Mucosa of stomach (tissue), 1 donor: ENCODE results near the gene C1D.
A peak's percentile ranks its signal among the peaks of the same experiment; 100 is the strongest.

ENCODE experiments used
- H3K27me3 ChIP-seq: one replicate; pipeline ENCODE4 v1.7.0; 2013; ENCODE audit warnings: mild to moderate bottlenecking, low read length; ENCODE audit not compliant: control insufficient read depth, insufficient read depth
- H3K36me3 ChIP-seq: one replicate; pipeline ENCODE4 v1.7.0; 2013; ENCODE audit warnings: low read length; ENCODE audit not compliant: control insufficient read depth, insufficient read depth
- H3K4me1 ChIP-seq: one replicate; pipeline ENCODE4 v1.7.0; 2013; ENCODE audit warnings: mild to moderate bottlenecking, low read length; ENCODE audit not compliant: control insufficient read depth, insufficient read depth
- H3K4me3 ChIP-seq: one replicate; pipeline ENCODE4 v1.7.0; 2013; ENCODE audit warnings: low read length
- H3K9ac ChIP-seq: one replicate; pipeline ENCODE4 v1.7.0; 2013; ENCODE audit warnings: mild to moderate bottlenecking, low read length, moderate library complexity
- H3K9me3 ChIP-seq: one replicate; pipeline ENCODE4 v1.7.0; 2013; ENCODE audit warnings: mild to moderate bottlenecking, low read length, moderate library complexity; ENCODE audit not compliant: control insufficient read depth
- donor health status: Pancreatic carcinoma.

Gene C1D

DNA sequence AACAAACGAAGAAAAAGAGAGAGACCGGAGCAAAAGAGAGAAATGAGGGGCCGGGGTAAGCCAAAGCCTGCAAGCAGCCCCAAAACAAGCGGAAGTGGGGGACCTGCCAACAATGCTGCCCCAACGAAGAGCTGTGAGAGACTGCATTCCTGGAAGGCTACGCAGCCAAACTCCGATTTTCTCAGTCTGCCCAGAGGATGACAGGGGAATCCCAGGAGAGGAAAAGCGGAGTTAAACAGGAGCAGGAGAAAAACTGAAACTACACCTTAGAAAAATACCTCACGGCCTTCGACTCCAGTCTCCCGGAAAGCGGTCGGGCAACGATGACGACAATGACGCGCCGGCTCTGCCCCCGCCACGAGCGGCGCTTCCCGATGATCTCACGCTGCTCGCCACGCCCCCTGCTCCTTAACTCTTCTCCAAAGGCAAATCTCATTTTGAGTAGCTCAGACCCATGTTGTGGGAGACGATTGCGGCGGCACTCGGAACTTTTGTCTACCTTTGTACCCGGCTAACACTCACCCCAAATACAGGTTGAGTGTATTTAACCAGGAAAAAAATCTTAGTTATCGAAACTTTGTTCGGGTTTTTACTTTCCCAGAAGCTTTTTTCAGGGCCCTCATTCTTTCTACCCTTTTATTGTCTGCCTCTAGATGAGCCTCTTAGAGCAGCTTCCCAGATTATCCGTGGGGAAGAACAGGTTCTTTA lies at the start of gene C1D:
Gene C1D (minus strand): TSS at position 325 of the 708 bp plus-strand sequence. CDS start 15,694 bp downstream, outside the sequence.
- H3K4me1 ChIP-seq, result peaks cover 9% of the 10 kb centered on the region
- H3K4me3 ChIP-seq, result peak within 1 kb of the TSS; percentile 84
- H3K9ac ChIP-seq, result peak within 1 kb of the TSS; percentile 95
- H3K36me3 ChIP-seq, result no peaks in the 10 kb centered on the region
- no peaks in the 10 kb centered on the region for H3K9me3 ChIP-seq
- H3K27me3 ChIP-seq, result no peaks in the 10 kb centered on the region

GRCh38 chr2:68110102-68110501 lies 47.3 kb upstream of the C1D start:
- H3K9me3 ChIP-seq, result no peaks in the 10 kb centered on the region
- H3K27me3 ChIP-seq, result no peaks in the 10 kb centered on the region
- H3K9ac ChIP-seq, result no peak overlapping the region
- no peak overlapping the region for H3K4me3 ChIP-seq
- no peaks in the 10 kb centered on the region for H3K4me1 ChIP-seq
- H3K36me3 ChIP-seq, result no peaks in the 10 kb centered on the region

DNA sequence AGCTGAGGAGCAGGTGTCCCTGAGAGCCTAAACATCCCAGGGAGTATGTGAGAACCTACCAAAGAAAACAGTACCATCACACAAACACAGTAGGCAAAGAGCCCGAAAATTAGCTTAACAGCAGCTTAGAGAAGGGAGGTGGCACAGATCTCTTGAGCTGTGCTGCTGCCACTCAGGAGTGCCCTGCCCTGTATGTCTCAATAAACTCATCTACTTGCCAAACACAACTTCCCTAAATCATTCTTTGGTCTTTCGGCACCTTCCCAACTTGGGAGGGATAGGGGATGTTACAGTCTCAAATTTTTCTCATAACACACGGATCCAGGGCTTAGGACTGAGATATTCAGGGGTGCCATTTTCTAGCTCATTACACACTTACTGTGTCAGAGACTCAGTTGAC lies 45.3 kb upstream of the C1D start:
- Histone ChIP-seq H3K36me3 (no peaks in the 10 kb centered on the region), H3K9me3 (no peaks in the 10 kb centered on the region), H3K9ac (no peak overlapping the region), H3K4me3 (no peak overlapping the region), H3K4me1 (no peaks in the 10 kb centered on the region), H3K27me3 (no peaks in the 10 kb centered on the region)

- Histone ChIP-seq H3K9me3 (no peaks in the 10 kb centered on the region), H3K9ac (no peak overlapping the region), H3K36me3 (no peaks in the 10 kb centered on the region), H3K4me3 (no peak overlapping the region), H3K27me3 (no peaks in the 10 kb centered on the region), H3K4me1 (no peaks in the 10 kb centered on the region)
Observed at GRCh38 chr2:68107475-68107874, 44.7 kb upstream of the C1D start.

DNA sequence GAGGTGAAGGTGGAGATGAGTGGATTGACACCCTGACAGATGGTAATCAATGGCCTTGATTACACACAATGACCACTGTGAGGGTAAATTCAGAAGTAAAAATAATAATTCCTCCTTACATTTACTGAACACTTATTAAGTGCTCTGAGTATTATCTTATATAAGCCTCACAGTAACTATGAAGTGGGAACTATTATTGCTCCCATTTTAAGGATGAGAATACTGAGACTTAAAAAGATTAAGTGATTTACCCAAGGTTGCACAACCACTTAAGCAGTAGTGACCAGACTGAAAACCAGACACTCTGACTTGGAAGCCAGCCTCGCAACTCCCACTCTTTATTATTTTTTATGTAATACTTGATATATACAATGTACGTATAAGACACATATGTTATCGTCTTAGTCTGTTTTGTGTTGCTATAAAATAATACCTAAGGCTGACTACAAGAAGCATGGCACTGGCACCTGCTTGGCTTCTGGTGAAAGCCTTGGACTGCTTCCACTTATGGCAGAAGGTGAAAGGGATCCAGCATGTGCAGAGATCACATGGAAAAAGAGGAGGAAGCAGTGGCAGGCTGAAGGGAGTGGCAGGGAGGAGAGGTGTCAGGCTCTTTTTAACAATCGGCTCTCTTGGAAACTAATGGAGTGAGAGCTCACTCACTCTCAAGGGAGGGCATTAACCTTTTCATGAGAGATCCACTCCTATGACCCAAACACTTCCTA lies 41.5 kb upstream of the C1D start:
- no peaks in the 10 kb centered on the region for H3K36me3 ChIP-seq
- no peak overlapping the region for H3K4me3 ChIP-seq
- no peak overlapping the region for H3K9ac ChIP-seq
- no peaks in the 10 kb centered on the region for H3K9me3 ChIP-seq
- H3K4me1 ChIP-seq, result no peaks in the 10 kb centered on the region
- no peaks in the 10 kb centered on the region for H3K27me3 ChIP-seq

DNA sequence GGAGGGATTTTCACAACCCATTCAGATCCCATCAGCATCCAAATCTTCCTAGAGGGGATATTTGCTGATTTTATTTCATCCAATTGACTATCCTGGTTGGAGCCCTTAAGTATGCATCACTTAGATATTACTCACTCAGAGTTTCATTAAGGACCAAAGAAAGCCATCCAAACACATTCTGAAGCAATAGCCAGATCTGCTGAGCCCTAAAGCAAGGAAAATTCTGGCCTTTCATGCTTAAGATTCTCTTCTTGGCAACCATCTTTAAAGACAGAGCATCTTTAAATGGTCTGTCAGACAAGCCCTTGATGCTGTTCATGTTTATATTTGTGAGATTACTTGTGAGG lies 40.9 kb upstream of the C1D start:
- no peak overlapping the region for H3K4me3 ChIP-seq
- no peaks in the 10 kb centered on the region for H3K27me3 ChIP-seq
- no peaks in the 10 kb centered on the region for H3K36me3 ChIP-seq
- H3K9ac ChIP-seq, result no peak overlapping the region
- H3K9me3 ChIP-seq, result no peaks in the 10 kb centered on the region
- H3K4me1 ChIP-seq, result no peaks in the 10 kb centered on the region

DNA sequence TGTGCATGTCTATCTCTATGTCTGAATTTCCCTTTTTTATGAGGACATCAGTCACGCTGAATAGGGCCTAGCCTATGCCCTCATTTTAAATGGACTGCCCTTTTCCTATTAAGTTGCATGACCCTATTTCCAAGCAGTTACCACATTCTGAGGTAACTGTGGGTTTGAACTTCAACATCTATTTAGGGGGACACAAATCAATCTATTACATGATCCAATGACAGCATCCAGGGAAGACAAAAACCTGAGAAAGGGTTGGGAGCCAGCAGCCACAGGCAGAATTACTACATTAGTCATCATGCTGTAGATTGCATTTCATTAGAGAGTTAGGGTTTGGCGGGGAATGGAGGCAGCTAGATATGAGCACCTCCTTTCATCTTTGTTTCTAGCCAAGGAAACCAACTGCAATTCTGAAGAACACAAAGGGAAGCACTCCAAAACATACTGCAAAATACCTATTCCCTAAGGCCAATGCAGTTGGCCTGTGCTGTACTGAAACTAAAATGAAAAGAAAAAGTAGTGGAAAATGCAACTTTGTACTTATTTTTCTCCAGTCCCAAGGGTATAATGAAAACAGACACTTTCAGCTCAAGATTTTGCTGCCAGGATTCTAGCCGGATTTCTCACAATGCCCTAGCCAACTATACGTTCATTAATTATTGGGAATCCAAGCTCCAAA lies 40.4 kb upstream of the C1D start:
- Histone ChIP-seq H3K4me1 (no peaks in the 10 kb centered on the region), H3K9me3 (no peaks in the 10 kb centered on the region), H3K9ac (no peak overlapping the region), H3K27me3 (no peaks in the 10 kb centered on the region), H3K4me3 (no peak overlapping the region), H3K36me3 (no peaks in the 10 kb centered on the region)

- Histone ChIP-seq H3K4me3 (no peak overlapping the region), H3K9me3 (no peaks in the 10 kb centered on the region), H3K27me3 (no peaks in the 10 kb centered on the region)
Observed at GRCh38 chr2:68100189-68100588, 37.4 kb upstream of the C1D start.

DNA sequence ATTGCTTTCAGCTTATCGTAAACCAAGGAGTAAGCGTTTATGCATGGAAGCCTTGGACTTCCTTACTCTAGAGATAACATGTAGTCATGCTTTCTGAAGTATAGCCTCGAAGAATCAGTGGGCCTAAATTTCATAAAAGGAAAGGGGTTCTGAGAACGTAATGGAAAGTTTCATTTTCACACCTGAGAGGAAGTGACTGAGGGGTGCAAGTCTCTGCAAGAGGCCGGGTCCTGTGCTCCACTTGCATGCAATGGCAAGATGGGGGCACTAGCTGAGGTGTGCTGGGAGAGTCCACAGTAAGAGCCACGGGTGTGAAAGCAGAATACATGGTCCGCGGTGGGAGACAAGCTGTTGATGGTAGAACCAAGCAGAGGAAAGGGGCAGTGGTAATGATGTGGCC lies 36.5 kb upstream of the C1D start:
- Histone ChIP-seq H3K9me3 (no peaks in the 10 kb centered on the region), H3K4me3 (no peak overlapping the region), H3K27me3 (no peaks in the 10 kb centered on the region), H3K36me3 (no peaks in the 10 kb centered on the region), H3K4me1 (no peaks in the 10 kb centered on the region), H3K9ac (no peak overlapping the region)

More at GRCh38 chr2:68100189-68100588, 37.4 kb upstream of the C1D start:
- Histone ChIP-seq H3K36me3 (no peaks in the 10 kb centered on the region), H3K9ac (no peak overlapping the region), H3K4me1 (no peaks in the 10 kb centered on the region)

DNA sequence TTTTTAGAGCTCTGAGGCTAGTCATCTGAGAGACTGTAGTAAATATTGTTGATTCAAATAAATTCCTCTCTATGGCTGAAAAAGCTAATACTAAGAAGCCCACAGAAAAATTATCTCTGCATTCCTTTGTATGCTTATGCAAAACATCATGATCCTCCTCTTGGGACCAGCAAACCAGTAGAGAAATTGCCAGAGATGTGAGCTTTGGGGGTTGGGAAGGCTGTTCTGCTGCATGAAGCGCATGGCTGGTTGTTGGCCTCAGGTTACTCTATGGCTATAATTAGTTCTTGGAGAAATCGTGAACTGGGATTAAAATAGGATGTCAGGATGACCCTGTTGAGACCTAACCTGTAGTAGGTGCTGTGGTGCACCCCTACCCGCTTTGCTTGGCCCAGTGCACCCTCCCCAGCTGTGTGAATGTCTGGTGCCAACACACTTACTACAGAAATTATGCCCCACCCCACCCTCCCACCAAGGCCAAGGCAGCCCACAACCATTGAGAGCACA lies 35.5 kb upstream of the C1D start:
- Histone ChIP-seq H3K4me3 (no peak overlapping the region), H3K27me3 (no peaks in the 10 kb centered on the region), H3K9ac (no peak overlapping the region), H3K36me3 (no peaks in the 10 kb centered on the region), H3K9me3 (no peaks in the 10 kb centered on the region), H3K4me1 (no peaks in the 10 kb centered on the region)

GRCh38 chr2:68094111-68094510 lies 31.3 kb upstream of the C1D start:
- H3K27me3 ChIP-seq, result no peaks in the 10 kb centered on the region
- H3K36me3 ChIP-seq, result no peaks in the 10 kb centered on the region
- no peak overlapping the region for H3K9ac ChIP-seq
- no peaks in the 10 kb centered on the region for H3K9me3 ChIP-seq
- H3K4me3 ChIP-seq, result no peak overlapping the region
- H3K4me1 ChIP-seq, result no peaks in the 10 kb centered on the region

DNA sequence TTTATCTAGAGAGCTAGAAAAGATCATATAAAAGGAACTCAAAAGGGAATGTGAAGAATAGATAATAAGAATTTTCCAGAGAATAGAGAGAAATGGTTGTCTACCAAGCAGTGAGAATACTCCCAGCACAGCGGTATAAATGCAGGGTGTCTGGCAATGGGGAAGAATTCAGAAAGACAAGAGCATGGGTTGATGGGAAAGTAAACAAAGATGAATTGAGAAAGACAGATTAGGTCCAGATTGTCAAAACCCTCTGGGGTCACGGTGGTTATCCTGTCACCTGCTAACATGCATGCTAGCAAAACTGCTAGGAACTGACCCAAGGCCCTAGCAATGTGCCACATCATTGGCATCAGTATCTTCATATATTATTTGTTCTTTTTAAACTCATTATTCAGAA lies 30.8 kb upstream of the C1D start:
- H3K9ac ChIP-seq, result no peak overlapping the region
- H3K36me3 ChIP-seq, result no peaks in the 10 kb centered on the region
- no peaks in the 10 kb centered on the region for H3K9me3 ChIP-seq
- no peak overlapping the region for H3K4me3 ChIP-seq
- H3K27me3 ChIP-seq, result no peaks in the 10 kb centered on the region
- H3K4me1 ChIP-seq, result no peaks in the 10 kb centered on the region
